EL (cell line): ENCODE results near the gene GRM7.

ENCODE experiments used
- DNase-seq: peaks from one replicate; pipeline ENCODE4 v3.0.0-alpha.2; 2016

The GRM7 gene

DNA sequence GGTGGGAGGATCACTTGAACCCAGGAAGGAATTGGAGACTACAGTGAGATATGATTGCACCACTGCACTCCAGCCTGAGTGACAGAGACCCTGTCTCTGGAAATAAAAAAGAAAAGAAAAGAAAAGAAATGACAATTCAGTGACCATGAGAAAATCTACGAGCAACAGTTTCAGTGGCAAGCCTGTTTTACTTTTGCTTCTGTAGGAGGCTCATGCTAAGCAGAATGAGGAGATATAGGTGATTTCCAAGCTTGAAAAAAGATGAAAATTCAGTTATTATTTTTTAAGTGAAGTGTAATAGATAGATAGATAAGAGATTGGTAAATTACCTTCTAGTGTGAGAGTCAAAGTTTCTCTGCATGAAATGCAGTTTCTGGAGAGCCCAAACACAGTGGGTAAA lies 651.1 kb downstream of the GRM7 start:
- DNase-seq: no peak

- no peak for DNase-seq
These were observed 657.1 kb downstream of the GRM7 start for GRCh38 chr3:7518026-7518425.

- DNase-seq: no peak
These were observed 657.5 kb downstream of the GRM7 start for GRCh38 chr3:7518456-7518855.

DNA sequence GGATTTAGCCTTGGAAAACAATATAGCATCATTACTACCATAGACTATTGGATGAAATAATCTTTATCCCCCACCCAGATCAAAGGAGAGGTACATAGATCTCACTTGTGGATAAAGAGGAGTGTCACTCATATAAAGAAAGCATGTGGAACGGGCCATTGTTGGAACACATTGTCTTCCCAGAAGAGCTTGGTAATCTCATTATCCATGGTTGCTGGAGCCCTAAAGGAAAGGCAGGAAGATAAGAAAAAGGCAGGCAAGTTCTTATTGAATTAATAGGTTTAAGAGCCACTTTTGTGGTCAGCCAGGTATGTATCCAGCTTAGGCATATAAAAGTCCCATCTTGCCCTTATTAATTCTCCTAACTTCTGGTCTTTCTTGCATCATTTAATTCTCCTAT lies 659.1 kb downstream of the GRM7 start:
- DNase-seq: no peak

GRCh38 chr3:7520593-7520992 lies 659.7 kb downstream of the GRM7 start:
- no peak for DNase-seq

DNA sequence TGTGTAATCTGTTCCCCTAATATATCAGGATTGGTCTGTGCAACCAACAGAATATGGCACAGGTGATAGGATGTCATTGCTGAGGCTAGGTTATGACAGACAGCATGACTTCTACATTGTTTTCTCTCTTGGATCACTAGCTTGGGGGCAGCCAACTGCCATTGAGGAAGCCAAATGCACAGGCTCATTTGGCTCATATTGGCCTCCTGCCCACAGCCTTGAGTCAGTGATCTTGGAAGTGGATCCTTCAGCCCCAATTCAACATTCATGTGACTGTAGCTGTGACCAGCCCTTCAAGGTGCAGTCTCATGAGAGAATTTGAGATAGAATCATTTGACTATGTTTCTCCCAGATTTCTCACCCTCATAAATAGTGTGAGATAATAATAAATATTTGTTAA lies 675.6 kb downstream of the GRM7 start:
- no peak for DNase-seq

GRCh38 chr3:7536921-7537320 lies 676.0 kb downstream of the GRM7 start:
- DNase-seq: no peak

DNA sequence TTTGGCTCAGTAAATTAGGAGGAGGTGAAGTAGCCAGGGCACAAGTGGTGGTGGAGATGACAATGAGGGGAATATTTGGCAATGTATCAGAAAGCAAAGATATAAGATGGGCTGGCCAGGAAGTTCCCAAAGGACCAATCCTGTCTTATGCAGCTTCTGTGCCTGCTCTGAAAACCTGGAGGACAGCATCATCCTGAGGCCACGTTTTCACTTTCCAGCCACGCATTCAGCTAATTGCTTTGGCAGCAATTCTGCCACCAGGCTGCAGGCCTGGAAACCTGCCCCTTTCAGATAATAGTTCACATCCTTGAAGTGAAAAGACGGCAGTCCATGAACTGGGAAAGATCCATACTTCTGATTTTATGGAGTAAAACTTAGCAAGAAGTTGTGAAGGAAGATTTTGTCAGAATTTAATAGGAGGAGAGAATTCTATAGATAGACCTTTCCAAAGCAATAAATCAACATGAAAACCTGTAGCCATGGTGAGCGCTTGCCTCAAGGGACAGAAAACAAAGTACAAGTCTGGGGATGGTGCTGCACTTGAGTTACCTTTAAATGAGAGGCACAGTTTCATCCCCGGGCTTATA lies 682.5 kb downstream of the GRM7 start:
- DNase-seq: no peak

DNA sequence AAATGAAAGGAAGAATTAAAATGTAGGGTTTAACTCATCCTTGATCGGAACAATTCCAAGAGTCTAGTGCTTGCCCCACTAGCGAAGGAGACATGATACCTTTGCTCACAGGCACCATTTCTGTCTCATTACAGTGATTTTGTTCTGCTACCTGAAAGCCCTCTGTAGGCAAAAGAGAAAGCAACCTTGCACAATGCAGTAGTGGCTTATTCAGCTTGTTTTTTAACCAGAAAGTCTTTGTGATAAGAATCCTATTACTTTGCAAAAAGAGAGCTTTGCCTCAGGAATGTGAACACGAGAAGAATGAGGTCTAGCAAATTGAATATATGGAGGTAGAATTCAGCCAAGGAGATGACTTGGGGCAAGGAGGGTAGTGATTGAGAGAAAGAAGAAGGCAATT lies 684.4 kb downstream of the GRM7 start:
- no peak for DNase-seq

DNA sequence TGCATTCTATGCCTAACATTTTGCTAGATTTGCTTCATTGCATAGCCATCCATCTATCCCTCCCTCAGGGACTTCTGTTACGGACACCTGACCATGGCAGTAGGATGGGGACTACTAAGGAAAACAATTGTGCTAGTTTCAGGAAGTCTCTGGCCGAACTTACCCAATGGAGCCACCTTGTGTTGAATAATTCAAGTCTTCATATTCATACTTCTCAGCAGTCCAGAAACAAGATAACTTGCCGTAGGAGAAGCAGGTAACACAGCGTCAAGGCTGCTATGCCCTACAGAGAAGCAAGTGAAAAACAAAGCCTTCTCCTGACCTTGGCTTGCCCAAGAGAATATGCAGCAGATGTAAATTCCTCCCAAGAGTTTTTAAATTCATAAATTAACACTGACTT lies 685.3 kb downstream of the GRM7 start:
- DNase-seq: no peak

GRCh38 chr3:7547826-7548225 lies 686.9 kb downstream of the GRM7 start:
- DNase-seq: no peak

DNA sequence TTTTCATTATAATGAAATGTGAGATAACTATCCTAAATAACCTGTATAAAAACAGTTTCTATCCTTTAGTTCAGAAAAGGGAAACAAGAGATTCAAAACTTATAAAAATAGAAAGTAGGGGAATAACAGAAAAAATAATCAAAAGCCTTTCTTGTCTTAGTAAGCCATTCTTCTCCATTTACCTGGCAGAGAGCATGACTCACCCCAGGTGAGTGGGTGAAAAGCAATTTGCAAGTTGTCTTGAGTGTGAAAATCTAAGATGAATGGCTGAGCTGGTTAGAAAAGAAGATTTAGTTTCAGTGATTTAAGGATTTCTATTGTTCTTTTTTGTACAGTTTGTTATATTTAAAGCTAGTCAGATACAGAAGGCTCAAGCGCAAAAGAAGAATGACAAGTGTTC lies 702.0 kb downstream of the GRM7 start:
- no peak for DNase-seq

DNA sequence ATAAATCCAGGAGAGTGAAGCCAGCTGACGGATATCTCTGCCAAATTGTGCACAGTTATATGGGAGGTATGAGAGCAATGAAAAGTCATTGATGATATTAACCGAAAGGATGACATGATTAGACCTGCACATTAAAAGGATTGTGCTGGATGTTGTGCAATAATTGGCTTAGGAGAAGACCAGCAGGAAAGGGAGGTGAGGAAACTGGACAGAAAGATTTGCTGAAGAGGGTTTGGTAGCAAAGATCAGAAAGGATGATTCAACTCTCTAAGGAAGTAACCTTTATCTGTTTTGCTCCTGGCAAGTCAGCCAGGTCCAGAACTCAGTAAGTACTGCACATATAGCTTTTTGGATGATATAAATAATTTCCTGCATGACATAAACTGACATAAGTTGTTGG lies 704.7 kb downstream of the GRM7 start:
- DNase-seq: no peak

DNA sequence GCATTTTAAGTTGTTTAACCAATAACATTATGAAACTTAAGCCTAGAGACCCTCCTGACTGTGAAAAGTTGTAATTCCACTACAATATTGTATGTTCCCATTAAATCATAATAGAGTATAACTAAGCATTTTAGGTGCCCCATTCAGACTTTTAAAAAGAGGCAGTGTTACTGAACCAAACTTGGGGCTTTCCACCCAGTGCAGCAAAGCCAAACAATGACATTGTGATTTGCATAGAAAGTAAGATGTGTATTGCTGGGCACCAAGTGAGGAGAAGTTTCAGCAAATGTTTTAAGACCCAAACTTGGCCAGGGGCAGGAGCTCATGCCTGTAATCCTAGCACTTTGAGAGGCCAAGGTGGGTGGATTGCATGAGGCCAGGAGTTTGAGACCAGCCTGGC lies 706.2 kb downstream of the GRM7 start:
- no peak for DNase-seq

DNA sequence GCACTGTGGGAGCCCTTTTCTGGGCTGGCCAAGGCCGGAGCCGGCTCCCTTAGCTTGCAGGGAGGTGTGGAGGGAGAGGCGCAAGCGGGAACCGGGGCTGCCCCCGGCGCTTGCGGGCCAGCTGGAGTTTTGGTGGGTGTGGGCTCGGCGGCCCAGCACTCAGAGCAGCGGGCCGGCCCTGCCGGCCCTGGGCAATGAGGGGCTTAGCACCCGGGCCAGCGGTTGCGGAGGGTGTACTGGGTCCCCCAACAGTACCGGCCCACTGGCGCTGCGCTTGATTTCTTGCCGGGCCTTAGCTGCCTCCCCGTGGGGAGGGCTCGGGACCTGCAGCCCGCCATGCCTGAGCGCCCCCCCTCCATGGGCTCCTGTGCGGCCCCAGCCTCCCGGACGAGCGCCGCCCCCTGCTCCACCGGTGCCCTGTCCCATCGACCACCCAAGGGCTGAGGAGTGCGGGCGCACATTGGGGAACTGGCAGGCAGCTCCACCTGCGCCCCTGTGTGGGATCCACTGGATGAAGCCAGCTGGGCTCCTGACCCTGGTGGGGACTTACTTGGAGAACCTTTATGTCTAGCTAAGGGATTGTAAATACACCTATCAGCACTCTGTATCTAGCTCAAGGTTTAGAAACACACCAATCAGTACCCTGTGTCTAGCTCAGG lies 707.7 kb downstream of the GRM7 start:
- DNase-seq: no peak

- no peak for DNase-seq
These were observed 712.4 kb downstream of the GRM7 start for GRCh38 chr3:7573330-7573729.

DNA sequence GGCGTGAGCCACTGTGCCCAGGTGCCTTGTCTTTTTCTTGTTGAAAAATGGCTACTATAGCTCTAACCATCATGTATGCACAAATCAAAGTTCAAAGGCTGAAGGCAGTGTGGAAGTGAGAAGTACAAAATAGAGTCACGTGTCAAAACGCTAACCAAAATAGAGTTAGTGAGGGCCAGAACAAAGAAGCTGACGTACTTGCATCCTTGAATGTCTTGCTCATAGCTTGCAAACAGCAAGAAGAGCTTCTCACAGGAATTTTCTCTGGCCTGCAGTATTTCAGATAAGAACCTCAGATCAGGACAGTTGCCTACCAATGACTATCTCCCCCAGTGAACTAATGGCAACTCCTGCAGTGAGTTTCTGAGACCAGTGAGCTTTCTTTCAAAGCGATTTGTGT lies 713.5 kb downstream of the GRM7 start:
- DNase-seq: no peak

- no peak for DNase-seq
These were observed 715.2 kb downstream of the GRM7 start for GRCh38 chr3:7576071-7576470.

DNA sequence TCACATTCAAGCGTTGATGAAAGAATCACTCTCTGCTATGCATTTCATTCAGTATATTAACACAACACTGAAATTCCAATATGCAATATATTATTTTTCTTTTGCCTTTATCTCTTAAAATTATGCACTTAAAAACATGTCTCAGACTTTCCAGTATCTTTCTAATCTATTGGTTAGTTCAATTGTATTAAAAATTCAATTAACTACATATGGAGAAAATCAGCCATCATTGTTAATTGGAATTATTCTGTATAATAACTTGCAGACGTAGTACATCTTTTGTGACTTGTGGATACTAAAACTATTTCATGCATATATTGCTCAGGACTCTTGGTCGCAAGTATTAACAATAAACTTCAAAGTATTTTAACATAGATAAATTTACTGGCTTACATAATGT lies 715.6 kb downstream of the GRM7 start:
- no peak for DNase-seq

- DNase-seq: no peak
These were observed 716.6 kb downstream of the GRM7 start for GRCh38 chr3:7577513-7577912.

DNA sequence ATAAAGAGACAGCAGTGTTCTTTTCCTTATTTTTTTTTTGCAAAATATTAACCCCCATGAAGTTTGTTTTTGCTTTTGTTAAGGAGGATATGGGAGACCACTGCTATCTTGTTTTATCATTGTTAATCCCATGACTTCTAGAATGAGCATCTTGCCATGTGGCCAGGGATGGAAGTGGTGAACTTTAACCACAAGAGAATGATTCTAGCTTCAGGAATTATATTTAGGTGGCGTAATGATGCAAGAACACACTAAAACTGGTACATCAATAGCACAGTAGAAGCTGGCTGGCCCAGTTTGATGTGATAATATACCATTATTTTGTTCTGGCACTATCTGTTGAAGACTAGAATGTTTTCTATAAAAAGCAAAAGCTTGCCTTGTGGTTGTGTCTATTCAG lies 720.9 kb downstream of the GRM7 start:
- no peak for DNase-seq

GRCh38 chr3:7585052-7585451 lies 724.1 kb downstream of the GRM7 start:
- DNase-seq: no peak

- no peak for DNase-seq
These were observed 727.3 kb downstream of the GRM7 start for GRCh38 chr3:7588236-7588635.

- no peak for DNase-seq
These were observed 728.6 kb downstream of the GRM7 start for GRCh38 chr3:7589526-7589925.

- DNase-seq: no peak
These were observed 741.4 kb downstream of the GRM7 start for GRCh38 chr3:7602297-7602696.
